Measurements from ENCODE around the gene STK16. TPM values are rescaled to one million over a fixed set of nuclear protein-coding genes. Genes with fewer than 3 reads are reported as not detected.

The STK16 gene
- total RNA-seq, 1 donor from 2014 or later, result 12.2 TPM

DNA sequence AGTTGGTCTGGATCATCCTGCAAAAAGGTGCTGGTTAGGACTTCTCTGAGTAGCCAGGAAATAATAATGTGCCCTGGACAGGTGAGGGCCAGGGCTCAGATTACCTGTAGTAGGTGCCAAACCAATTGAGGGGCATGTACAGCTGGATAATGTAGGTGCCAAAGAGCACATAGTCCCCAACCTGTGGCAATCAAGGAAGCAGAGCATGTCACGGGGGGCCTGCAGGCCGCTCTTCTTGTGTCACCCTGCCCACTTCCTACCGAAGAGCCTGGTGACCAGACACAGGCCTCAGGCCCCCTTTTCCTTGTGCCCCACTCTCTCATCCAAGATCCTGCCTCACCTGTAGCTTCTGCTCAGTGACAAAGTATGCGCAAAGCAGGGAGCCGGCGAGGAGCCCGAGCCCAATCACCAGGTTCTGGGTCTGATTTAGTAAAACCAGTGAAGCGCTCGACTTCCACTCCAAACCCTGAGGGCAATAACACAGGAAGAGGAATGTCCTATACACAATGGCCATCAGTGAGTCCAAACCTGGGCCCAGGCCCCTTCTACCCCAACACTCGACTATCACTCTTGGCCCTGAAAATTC, 31.7 kb upstream of the STK16 start:
- FAIRE-seq (no peak), DNase-seq (ENCODE audit: low spot score in 2 of 2) (no peak)

DNA sequence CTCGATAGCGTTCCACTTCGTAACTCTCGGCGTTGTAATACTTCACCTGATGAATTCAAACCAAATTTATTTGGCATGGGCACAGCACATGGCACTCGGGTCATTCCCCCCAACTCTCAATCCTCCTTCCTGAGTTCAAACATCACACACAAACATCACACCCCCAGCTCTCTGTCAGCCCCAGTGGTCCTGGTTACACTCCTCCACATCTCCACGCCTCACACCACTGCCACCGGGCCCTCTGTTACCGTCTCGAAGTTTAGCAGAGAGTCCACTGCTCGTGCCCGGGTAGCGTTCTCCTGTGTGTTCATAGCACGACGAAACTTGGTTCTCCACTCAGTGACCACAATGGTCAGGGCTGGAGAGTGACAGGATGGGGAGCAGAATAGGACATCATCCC, 31.1 kb upstream of the STK16 start:
- FAIRE-seq (no peak), DNase-seq (ENCODE audit: low spot score in 2 of 2) (no peak)

DNA sequence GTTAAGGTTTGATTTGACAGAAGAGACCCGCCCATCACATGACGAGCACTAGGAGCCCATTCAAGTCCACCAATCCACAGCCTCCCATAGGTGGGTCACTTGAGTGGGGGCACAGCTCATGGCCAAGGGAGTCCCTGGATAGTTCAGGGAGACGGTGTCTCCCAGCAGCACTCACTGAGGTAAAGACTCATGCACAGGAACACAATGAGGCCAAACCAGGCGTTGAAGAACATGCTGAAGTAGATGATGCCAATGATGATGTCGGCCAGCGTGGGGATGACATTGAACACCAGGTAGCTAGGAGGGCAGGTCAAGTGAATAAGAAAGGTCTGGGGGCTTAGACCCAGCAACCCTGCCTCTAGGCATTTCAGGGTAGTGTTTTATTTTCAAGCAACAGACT, 30.5 kb upstream of the STK16 start:
- DNase-seq (ENCODE audit: low spot score in 2 of 2) (no peak), FAIRE-seq (no peak)

DNA sequence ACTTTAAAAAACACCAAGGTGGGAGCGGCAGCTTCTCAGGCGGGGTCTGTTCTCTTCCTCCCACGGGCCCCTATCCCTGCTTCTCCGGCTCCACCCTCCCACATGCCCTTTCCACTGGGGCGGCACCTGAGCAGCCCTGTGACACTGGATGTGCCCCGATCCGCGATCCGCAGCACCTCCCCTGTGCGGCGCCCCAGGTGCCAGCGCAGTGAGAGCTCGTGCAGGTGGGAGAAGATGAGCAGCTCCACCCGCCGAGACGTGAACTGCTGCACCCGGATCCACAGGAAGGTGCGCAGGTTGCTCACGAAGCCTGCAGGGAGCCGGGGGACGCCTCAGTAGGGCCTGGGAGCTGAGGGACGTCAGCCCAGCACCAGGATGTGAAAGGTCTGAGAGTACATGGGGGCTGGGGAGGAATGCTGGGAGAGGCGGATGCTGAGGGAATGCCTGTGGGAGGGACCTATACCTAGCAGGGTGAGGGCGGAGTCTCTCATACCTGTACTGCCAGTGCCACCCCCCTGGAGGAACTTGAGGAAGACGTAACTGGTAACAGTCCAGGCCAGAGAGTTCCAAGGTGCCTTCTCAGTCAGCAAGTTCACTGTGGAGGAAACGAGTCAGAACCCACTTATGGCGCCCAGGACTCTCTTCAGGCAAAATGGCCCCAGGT, 29.3 kb upstream of the STK16 start:
- FAIRE-seq (no peak), DNase-seq (ENCODE audit: low spot score in 2 of 2) (no peak)

DNA sequence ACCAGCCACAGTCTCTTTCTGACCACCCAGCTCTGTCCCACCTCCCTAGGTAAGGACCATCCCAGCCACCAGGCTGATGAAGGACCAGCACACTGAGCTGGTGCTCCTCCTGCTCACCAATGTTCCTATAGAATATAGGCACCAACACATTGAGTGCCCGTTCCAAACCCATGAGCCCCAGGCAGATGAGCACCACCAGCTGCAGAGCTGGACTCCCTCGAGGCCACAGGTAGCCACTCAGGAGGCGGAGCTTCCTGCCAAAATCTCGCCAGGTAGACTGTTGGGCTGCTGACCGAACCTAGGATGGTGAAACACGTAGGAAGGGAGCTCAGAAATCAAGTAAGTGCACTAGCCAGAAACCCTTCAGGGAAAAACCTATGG, 28.8 kb upstream of the STK16 start:
- FAIRE-seq, result no peak
- DNase-seq (ENCODE audit: low spot score in 2 of 2), result no peak

DNA sequence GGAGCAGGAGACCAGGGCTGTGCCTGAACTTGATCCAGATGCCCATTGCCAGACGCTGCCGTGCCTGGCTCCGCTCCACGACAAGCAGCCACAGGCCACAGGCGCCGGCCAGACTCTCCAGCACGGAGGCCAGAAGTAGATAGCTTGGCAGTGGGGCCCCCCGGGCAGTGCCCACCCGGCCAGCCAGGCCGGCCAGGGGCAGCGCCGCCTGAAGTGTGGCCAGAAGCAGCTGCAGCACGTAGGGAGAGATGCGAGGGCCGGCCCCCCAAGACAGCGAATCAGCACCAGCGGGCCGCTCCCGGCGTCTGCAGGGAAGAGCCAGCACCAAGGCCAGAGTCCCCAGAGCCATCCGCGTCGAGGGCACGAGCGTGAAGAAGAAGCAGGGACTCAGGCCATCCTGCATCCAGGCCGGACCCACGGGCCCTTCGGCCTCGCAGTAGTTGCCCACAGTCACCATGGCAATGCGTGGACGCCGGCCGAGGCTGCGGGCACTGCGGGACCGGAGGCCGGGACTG, 27.0 kb upstream of the STK16 start:
- FAIRE-seq (no peak), DNase-seq (ENCODE audit: low spot score in 2 of 2) (peak in 1 of 2 donors; percentile 56)

DNA sequence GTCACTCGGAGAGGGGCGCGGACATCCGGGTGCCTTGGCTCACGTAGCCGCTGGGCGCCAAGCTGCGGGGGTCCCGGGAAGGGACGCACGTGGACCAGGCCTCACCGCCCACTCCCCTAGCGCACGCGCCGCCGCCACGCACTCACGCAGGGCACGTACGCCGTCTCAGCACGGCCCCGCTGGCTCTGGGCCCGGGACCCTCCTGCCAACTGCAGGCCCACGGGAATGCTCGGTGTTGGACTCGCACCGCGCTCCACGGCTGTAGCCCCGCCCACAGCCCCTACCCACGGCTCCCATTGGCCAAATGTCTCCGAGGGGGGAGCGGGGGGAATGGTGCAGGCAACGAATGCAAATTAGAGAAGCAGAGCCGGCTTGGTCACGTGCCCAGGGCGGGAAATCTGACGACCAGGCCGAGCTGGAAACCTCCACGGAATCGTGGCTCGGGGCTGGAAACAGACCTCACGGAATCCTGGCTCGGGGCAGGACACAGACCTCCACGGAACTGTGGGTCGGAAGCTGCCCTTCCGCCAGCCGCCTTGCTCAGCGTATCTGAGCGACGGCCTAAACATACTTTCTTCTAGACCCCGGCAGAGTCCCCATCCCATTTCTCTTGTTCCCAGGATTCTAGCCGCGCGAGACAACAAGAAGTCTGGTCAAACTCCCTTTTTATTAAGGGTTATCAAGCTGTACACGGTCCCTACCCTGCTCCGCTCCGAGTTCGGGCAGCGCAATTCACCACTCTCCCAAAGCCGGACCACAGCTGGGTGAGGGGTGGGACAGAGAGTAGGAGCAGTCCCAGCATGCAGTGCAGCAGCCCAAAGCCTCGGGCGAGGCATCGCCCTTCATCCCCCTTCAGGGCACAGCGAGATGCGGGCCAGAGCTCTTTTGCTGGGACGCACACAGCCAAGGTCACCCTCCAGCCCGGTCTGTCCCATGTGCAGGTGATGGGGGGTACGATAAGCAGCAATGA, 26.3 kb upstream of the STK16 start, which contains the start of gene ABCB6:
Gene ABCB6 (minus strand): TSS at position 227 of the 970 bp plus-strand sequence. CDS start 285 bp downstream, outside the sequence.
- peak; percentile 95 to 98 for DNase-seq (ENCODE audit: low spot score in 2 of 2)
- FAIRE-seq, result peak; percentile 8

DNA sequence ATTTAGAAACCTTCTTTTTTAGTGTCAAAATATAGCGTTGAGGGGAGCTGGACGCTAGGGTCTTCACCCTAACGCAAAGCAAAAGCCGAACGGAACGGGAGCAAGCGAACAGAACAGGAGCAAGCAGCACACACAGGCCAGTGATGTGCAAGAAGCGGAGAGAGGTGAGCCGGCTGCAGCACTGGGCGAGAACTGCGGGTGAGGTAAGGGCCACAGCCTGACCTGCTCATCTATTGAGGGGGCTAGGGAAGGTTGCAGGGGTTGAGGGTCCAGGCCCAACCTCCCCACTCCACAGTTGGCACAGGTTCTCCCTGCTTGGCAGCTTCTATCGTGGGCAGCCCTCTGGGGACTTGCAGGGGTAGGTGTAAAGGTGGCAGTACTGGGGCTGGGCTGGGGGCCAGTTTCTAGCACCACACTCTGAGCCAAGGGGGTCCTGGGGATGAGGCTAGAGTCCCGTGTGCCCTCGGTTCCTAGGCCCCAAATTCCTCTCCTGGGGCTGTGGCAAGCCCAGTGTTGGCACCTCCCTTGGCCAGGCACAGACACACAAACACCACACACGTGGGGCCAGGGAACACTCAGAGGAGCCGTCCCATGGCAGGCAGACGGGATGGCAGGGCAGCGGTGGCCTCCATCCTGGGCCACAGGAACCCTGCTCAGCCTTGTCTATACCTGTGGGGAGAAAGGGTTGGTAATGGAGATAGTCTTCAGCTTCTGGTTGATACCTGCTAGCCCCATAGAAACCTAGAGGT, 25.3 kb upstream of the STK16 start:
- DNase-seq (ENCODE audit: low spot score in 2 of 2), result no peak
- no peak for FAIRE-seq

DNA sequence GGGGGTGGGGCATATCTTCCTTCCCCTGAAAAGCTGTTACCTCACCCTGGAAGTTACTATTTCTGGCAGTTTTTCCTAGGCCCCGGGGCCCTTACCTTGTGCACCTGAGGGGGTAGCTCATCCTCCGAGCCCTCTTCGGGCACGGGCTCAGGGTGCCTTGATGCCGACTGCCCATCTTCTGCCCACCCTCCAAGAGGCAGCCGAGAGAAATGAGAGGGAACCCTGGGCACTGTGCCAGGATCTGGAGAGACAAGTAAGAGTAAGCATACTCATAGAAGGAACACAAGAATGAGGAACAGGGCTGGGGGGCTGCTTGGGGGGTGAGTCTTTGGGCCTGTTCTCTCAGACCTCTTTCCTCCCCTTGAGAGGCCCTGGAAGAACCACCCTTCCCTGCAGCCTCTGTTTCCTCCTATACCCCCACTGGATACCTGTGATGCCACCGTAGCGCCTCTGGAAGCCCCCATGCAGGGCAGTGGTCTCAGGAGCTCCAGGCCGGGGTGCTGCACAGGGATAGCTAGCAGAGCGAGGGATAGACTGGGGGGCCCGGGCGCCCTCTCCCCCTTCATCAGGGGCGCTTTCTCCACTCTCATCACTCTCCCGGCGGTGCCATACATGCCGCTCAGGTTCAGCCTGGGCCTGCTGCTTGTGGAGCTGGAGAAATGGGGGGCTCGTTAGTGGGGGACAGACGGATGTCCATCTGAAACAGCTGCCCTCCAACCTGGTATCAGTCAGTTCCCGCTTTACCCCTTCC, 24.5 kb upstream of the STK16 start:
- DNase-seq (ENCODE audit: low spot score in 2 of 2), result no peak
- no peak for FAIRE-seq

DNA sequence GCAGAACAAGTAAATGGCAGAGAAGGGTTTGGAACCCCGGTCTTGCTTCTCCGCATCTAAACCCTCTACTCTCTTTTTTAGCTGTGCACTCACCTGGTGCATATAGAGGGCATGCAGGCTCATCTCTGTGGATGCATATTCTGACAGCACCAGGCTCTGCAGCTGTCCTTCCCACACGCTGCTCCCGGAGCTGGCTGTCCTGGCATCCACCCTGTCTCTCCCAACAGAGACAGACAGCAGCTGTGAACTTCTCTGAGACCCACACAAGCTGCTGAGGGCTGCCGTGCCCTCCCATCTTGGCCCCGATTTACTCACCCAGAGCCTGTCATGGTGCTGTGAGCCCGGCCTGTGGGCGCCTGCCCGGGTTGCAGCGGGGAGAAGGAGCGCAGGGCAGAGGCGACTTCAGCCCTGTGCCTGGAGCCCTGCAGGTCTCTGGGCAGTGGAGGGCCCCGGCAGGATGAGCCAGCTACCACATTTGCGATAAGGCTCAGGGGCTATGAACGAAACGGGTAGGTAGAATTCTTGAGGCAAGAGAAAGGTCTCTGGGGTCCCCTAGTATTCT, 23.2 kb upstream of the STK16 start:
- no peak for FAIRE-seq
- DNase-seq (ENCODE audit: low spot score in 2 of 2), result no peak

DNA sequence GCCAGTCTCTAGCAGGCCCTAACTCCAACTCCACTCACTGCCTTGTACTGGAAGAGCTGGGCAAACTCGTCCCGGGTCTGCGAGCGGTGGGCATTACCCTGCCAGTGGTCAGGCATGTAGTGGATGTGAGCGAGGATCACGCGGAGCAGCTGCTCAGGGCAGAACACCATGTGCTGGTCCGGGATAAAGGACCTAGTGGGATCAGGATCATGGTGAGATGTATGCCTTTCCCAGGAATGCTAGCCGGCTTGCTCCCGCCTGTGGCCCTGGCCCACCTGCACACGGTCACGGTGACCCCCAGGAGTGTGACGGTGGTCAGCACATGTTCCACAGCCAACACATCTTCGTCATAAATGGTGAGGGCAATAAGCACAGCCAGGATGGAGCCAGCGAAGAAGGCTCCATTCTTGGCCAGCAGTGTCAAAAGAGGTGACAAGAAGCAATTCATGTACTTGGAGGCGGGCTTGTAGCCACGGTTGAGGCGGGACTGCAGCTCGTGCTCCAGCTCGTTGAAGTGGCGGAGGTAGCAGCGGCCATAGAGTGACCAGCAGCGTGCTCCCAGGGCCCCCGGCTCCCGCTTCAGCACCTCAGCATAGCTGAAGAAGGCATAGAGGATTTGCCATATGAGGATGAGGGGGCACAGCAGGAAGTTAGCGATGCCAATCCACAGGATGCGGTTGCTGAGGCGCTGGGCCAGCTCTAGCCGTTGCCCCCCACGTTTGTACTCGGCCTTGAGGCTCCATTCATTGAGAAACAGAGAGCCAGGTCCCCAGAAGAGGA, 21.3 kb upstream of the STK16 start:
- FAIRE-seq (no peak), DNase-seq (ENCODE audit: low spot score in 2 of 2) (no peak)

DNA sequence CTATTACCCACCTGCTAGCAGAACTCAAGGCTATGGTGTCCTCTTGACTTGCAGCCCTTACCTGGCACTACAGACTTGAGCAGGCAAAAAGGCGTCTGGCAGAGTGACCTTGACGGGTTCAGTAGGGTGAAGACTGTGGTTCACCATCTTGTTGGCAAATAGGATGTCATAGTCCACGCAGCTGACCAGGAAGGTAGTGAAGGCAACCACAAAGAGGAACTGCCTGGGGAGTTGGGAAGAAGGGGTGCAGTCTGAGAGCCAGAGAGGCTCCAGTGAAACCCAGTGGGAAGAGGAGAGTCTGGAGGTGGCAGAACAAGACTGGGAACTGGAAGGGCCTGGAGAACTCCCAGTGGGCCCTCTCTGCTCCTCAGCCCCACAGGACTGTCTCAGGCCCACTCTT, 19.9 kb upstream of the STK16 start:
- no peak for FAIRE-seq
- no peak for DNase-seq (ENCODE audit: low spot score in 2 of 2)

DNA sequence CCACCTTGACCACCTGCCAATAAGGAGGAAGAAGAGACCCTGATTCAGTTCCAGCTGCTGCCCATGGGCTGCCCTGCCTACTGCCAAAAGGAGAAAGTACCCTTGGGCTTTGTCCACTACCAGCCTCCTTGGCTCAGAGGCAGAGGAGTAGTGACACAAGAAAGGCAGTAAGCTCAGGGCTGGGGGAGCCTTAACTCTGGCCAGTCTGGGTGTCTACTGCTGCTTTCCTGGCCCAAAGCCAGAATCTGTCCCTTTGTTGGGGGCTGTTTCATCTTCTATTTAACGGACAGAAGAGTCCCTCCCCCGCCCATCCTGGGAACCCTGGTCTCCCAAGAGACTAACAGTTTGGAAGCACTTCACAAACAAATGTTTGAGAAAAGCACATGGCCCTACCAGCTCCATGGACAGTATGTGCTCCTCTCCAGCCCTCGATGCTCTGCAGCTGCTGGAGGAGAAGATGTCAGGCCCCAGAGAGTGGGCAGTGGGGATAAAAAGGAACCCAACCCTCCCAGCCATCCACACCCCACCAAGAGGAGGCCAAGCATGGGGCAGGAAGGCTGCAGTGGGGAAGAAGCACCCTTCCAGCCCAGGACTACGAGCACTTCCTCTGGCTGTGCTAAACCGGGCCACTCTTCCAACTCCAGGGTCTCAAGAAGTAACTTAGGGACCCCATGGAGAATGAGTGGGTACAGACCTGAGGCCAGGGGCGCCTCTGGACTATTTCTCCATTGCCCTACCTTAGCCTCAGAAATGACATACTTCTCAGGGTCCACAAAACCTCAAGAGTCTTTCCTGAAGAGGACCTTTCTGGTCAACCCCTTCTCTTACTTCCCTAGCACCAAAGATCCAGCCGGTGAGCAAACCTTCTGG, 17.0 kb upstream of the STK16 start:
- FAIRE-seq, result no peak
- DNase-seq (ENCODE audit: low spot score in 2 of 2), result no peak

DNA sequence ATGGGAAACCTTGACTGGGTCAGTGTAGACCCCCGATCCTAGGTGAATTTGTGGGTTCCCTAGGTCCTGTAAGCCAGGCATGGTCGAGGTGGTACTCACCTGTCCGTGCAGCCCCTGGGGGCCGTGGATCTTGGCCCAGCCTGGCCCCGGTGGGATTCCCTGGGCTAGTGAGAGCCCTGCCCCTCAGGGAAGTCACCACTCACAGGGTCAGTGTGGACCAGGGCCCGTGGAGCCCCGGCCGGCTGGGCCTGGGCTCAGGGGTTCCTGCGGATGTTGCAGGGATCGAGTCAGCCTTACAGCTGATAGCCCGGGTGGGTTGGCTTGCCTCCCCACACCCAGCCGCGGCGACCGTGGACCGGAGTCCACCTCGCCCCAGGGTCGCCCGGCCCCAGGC, 16.4 kb upstream of the STK16 start:
- no peak for DNase-seq (ENCODE audit: low spot score in 2 of 2)
- FAIRE-seq, result no peak

DNA sequence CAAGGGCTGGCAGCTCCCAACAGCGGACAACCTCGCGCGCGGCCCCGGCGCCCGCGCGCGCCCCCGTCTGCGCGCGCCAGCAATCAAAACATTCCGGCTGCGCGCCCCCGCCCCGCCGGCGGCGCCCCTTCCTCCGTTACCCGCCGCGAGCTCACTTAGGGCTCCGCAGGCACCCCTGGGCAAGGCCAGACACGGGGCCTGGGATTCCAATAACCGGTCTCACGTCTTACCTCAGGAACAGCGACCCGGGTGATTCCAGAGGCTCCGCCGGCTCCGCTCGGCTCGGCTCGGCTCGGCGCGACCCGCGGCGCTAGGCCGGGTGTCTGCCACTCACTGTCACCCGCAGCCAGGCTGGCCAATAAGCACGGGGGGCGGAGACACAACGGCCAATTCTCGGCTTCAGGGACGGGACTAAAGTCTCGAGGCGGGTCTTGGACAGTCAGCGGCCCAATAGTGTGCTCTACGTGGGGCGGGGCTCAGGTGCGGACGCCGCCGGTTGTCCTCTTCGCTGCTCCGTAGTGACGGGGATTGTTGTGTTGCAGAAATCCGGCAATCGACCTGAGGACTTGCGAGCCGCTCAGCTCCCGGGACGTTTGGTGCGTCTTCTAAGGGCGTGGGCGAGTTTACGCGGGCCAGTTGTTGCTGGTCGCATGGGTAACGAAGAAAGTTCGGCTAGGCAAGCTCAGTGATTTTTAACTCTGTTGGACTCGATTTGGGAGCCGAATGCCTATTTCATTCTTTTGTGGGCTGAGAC, 15.8 kb upstream of the STK16 start, which contains the start of the genes ANKZF1 and ATG9A:
Gene ANKZF1 (plus strand): TSS at position 502 of the 754 bp plus-strand sequence. CDS start 452 bp downstream, outside the sequence.
Gene ATG9A (minus strand): TSS at position 332 of the 754 bp plus-strand sequence. CDS start 1,612 bp downstream, outside the sequence.
- DNase-seq (ENCODE audit: low spot score in 2 of 2) (peak; percentile 98 to 99), FAIRE-seq (peak; percentile 57)

DNA sequence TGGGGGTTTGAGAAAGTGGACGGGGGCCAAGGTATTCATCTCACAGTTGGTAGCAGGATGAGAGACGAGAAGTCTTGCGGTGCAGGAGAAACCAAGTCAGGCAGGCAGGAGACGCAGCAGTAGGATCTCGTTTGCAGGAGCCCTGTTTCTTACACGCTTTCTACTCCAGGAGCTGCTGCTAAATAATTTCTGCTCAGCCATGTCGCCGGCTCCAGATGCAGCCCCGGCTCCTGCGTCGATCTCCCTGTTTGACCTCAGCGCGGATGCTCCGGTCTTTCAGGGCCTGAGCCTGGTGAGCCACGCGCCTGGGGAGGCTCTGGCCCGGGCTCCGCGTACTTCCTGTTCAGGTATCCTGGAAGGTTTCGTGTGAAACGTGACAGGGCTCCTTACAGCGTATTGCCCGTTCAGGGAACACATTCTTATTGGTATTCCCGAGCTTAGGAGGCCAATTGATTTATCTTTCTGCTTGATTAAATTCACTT, 15.2 kb upstream of the STK16 start:
- DNase-seq (ENCODE audit: low spot score in 2 of 2), result no peak
- FAIRE-seq, result no peak
